K562 (cell line): Measurements from ENCODE around the gene AGO4. TPM values are rescaled to one million over a fixed set of nuclear protein-coding genes. Genes with fewer than 3 reads are reported as not detected.

Source experiments
- ATAC-seq: fragments of 200-7000 bp; cut with Tn5 transposase; 3 replicates; pipeline ENCODE4 v1.9.1; 2020; ENCODE audit warnings: moderate library complexity
- BruUV-seq: library from RNA; stranded (reverse); fragments of 400-500 nt; replicated peaks from 2 replicates; lab custom pipeline; 2021; lab: Mats Ljungman, UMichigan
- CTCF ChIA-PET: fragments of 300-600 bp; formaldehyde crosslinking; extraction: SDS; loops from one replicate; lab custom pipeline; 2021; ENCODE audit warnings: low intra/inter-chr PET ratio; lab: Yijun Ruan, JAX
- POLR2A ChIA-PET: fragments of 300-600, 350-650 bp; sonication (Branson Sonifier 250); formaldehyde crosslinking; extraction: SDS; loops from one replicate; lab custom pipeline; 2021; ENCODE audit warnings: antibody characterized with exemption, inconsistent platforms; lab: Yijun Ruan, JAX
- DNase-seq, 4 experiments: peaks; one replicate each; pipeline versions ENCODE4 v3.0.0 to v3.0.0-alpha.2; 2011 to 2018; ENCODE audit warnings: low spot score in 3 of 4, mixed read lengths in 3 of 4; ENCODE audit errors: extremely low read depth in 1 of 4
- FAIRE-seq: peaks from 2 replicates; lab custom pipeline; 2011; peaks lifted over from hg19 to GRCh38; lab: Jason Lieb, UNC
- H2AFZ ChIP-seq: 2 replicates; pipeline ENCODE4 v1.6.0; 2011; ENCODE audit warnings: low read depth, low read length, control low read depth, inconsistent platforms
- H3K27ac ChIP-seq: fragments of 200-600 bp; 3 replicates; pipeline ENCODE4 v1.8.0; 2011; ENCODE audit warnings: low read depth, mild to moderate bottlenecking, control low read depth, inconsistent platforms, low read length, moderate library complexity, mixed read lengths; ENCODE audit errors: extremely low read depth
- H3K27me3 ChIP-seq, 2 experiments: fragments of 300-600 bp in 1 of 2; 2 replicates in 1 of 2; 3 replicates in 1 of 2; pipeline versions ENCODE4 v1.6.0 to v1.8.0; 2011; ENCODE audit warnings: inconsistent platforms in 2 of 2, low read length in 2 of 2, mild to moderate bottlenecking in 1 of 2, mixed read lengths in 1 of 2, moderate library complexity in 1 of 2; ENCODE audit not compliant: control insufficient read depth in 2 of 2, insufficient read depth in 2 of 2
- H3K36me3 ChIP-seq: fragments of 300-600 bp; 3 replicates; pipeline ENCODE4 v1.8.0; 2011; ENCODE audit warnings: mild to moderate bottlenecking, low read length, inconsistent platforms; ENCODE audit not compliant: control insufficient read depth, insufficient read depth
- H3K4me1 ChIP-seq, 2 experiments: fragments of 200-600 bp in 1 of 2; replicated peaks in 1 of 2; 2 replicates in 1 of 2; 3 replicates in 1 of 2; pipeline versions ENCODE4 v1.5.1 to v1.8.0; 2011; ENCODE audit warnings: inconsistent platforms in 2 of 2, low read length in 2 of 2, mild to moderate bottlenecking in 1 of 2, mixed read lengths in 1 of 2, moderate library complexity in 1 of 2; ENCODE audit not compliant: control insufficient read depth in 2 of 2, insufficient read depth in 2 of 2
- H3K4me2 ChIP-seq: 2 replicates; pipeline ENCODE4 v1.6.1; 2011; ENCODE audit warnings: low read length, control low read depth, inconsistent platforms, mixed read lengths; ENCODE audit not compliant: insufficient read depth
- H3K4me3 ChIP-seq: fragments of 200-600 bp; sonication (generic), shearing (Covaris generic); 2 replicates; pipeline ENCODE4 v1.5.1; 2016; ENCODE audit warnings: control low read depth, inconsistent platforms
- H3K79me2 ChIP-seq: fragments of 200-600 bp; 3 replicates; pipeline ENCODE4 v1.8.0; 2011; ENCODE audit warnings: low read length, inconsistent platforms; ENCODE audit not compliant: control insufficient read depth, insufficient read depth
- H3K9ac ChIP-seq, 2 experiments: 2 replicates each; pipeline versions ENCODE4 v1.6.0 to v1.6.1; 2011; ENCODE audit warnings: low read depth in 2 of 2, low read length in 2 of 2, control low read depth in 1 of 2, inconsistent platforms in 1 of 2, mild to moderate bottlenecking in 1 of 2, mixed read lengths in 1 of 2; ENCODE audit not compliant: insufficient read depth in 1 of 2
- H3K9me1 ChIP-seq: one replicate; pipeline ENCODE4 v1.6.0; 2011; ENCODE audit warnings: inconsistent platforms, mild to moderate bottlenecking, low read length, moderate library complexity; ENCODE audit not compliant: control insufficient read depth, insufficient read depth
- H3K9me3 ChIP-seq: replicated peaks from 2 replicates; pipeline ENCODE4 v1.5.1; 2011; ENCODE audit warnings: low read depth, low read length, inconsistent platforms; ENCODE audit not compliant: control insufficient read depth, insufficient read depth
- H4K20me1 ChIP-seq: replicated peaks from 2 replicates; pipeline ENCODE4 v1.6.1; 2011; ENCODE audit warnings: low read length, inconsistent platforms, mixed read lengths; ENCODE audit not compliant: control insufficient read depth, insufficient read depth
- CEBPB ChIP-seq: fragments of 450-650 bp; IDR thresholded peaks from 2 replicates; pipeline ENCODE4 v1.6.1; 2016; ENCODE audit warnings: missing genetic modification characterization, missing compliant biosample characterization
- CXXC5 ChIP-seq: fragments of 250-450 bp; sonication (Bioruptor Pico); IDR thresholded peaks from 2 replicates; pipeline ENCODE4 v1.8.0; 2022; ENCODE audit warnings: inconsistent platforms, mild to moderate bottlenecking, moderate library complexity
- MYC ChIP-seq, 2 experiments: fragments of 250-450 bp in 1 of 2; sonication (Bioruptor Pico) in 1 of 2; IDR thresholded peaks; 2 replicates each; pipeline versions ENCODE4 v1.5.1 to v1.6.1; 2012 to 2021; ENCODE audit warnings: low read depth in 2 of 2, borderline replicate concordance in 1 of 2, improper control_type of control experiment in 1 of 2, low read length in 1 of 2, mild to moderate bottlenecking in 1 of 2, moderate library complexity in 1 of 2
- PYGO2 ChIP-seq: fragments of 450-650 bp; IDR thresholded peaks from 2 replicates; pipeline ENCODE4 v1.6.1; 2016; ENCODE audit warnings: mild to moderate bottlenecking, missing genetic modification characterization, moderate library complexity, missing compliant biosample characterization
- RHOXF2B ChIP-seq: fragments of 250-450 bp; sonication (Bioruptor Pico); conservative IDR thresholded peaks from 2 replicates; pipeline ENCODE4 v1.5.1; 2021
- SREBF2 ChIP-seq: sonication (generic); formaldehyde crosslinking; IDR thresholded peaks from 2 replicates; pipeline ENCODE4 v1.4.0; 2020; ENCODE audit warnings: mild to moderate bottlenecking, missing genetic modification reagents
- TAL1 ChIP-seq: fragments of 450-650 bp; IDR thresholded peaks from 2 replicates; pipeline ENCODE4 v1.6.1; 2016; ENCODE audit warnings: mild to moderate bottlenecking
- TFE3 ChIP-seq: fragments of 450-650 bp; formaldehyde crosslinking; IDR thresholded peaks from 2 replicates; pipeline ENCODE4 v1.4.0; 2020; ENCODE audit warnings: mild to moderate bottlenecking, mixed read lengths
- in situ Hi-C: fragments of 300-500 bp; cut with MboI; formaldehyde crosslinking; loops from 4 replicates; pipeline ENCODE4 v1.15.0; 2018; ENCODE audit warnings: inconsistent platforms, mixed read lengths
- intact Hi-C: fragments of 100-400 bp; cut with micrococcal nuclease; formaldehyde crosslinking; loops from 2 replicates; pipeline ENCODE4 v1.14.2; 2022
- polyA plus RNA-seq, 8 experiments: library from polyadenylated mRNA; depleted of rRNA in 4 of 8; stranded (reverse) in 5 of 8; unstranded in 3 of 8; fragments of >200 nt; fragmentation: Nextera tagmentation in 2 of 8; fragmentation: Illumina TruSeq in 1 of 8; extraction: Ambion mirVana in 2 of 8; extraction: Trizol in 1 of 8; gene quantifications; 2 replicates each; pipeline versions ENCODE4 v1.2.1 to v1.2.3, GENCODE V29; 2011 to 2014; ENCODE audit warnings: inconsistent platforms in 1 of 8, missing spikeins in 1 of 8
- total RNA-seq, 7 experiments: library from RNA; depleted of rRNA in 6 of 7; stranded (reverse); fragments of >200 nt in 6 of 7; fragmentation: Illumina TruSeq in 2 of 7; extraction: Trizol in 2 of 7; gene quantifications; 2 replicates each; pipeline versions ENCODE4 v1.2.1 to v1.2.3, GENCODE V29; 2011 to 2021; ENCODE audit warnings: low replicate concordance in 1 of 7

AGO4 gene
- total and polyA plus RNA-seq, 9 of the 15 experiments (the other 6 are each of a cell fraction or from before 2014, with no cell fraction given) = 1.3 to 10.5 (median 6.5) TPM

GRCh38 chr1:35763201-35763600 lies 44.6 kb upstream of the AGO4 start:
- intact Hi-C loops (no loop called here), in situ Hi-C loops (no loop called here)
- peaks cover 81% of the 10 kb centered on the region for H3K36me3 ChIP-seq
- H3K79me2 ChIP-seq = peaks cover 45% of the 10 kb centered on the region
- FAIRE-seq (no peak), DNase-seq (no peak), ATAC-seq (no peak)
- H4K20me1 ChIP-seq = no peaks in the 10 kb centered on the region
- no peak overlapping the region for H3K4me3 ChIP-seq
- no TSS peak for BruUV-seq
- no peak overlapping the region for H3K27ac ChIP-seq
- CTCF ChIA-PET = no interaction called here
- H3K4me1 ChIP-seq = peaks cover 2 to 3% of the 10 kb centered on the region in 2 experiments; a peak in 3 of 5 replicates
- POLR2A ChIA-PET = interaction anchor here (0.5 to 1.3 kb wide), 3 partner anchors 9 to 218 kb away, joined by 3 to 4 read pairs (median 3); no protein-coding TSS in a partner anchor
- no peak overlapping the region for H3K9ac ChIP-seq
- H3K4me2 ChIP-seq = no peak overlapping the region
- no peaks in the 10 kb centered on the region for H3K9me3 ChIP-seq
- TF ChIP-seq CEBPB (tag) = 0 out of 2 replicates have a peak, but pooled peaks have one; percentile 9
- TF ChIP-seq RHOXF2B (CRISPR knock-in tag) = no peak
- TF ChIP-seq TAL1 = no peak
- no peak for TF ChIP-seq MYC (IDR thresholded peaks at IDR 0.05; ENCODE audit: low read depth, low read length)
- no peak for TF ChIP-seq MYC (CRISPR knock-in tag; IDR thresholded peaks at IDR 0.05; ENCODE audit: borderline replicate concordance, low read depth)
- TF ChIP-seq SREBF2 (CRISPR knock-in tag) = no peak
- no peak for TF ChIP-seq CXXC5 (CRISPR knock-in tag)
- no peak for TF ChIP-seq TFE3 (CRISPR knock-in tag)
- TF ChIP-seq PYGO2 = no peak
- no peak overlapping the region for H2AFZ ChIP-seq
- no peaks in the 10 kb centered on the region for H3K9me1 ChIP-seq
- H3K27me3 ChIP-seq = no peaks in the 10 kb centered on the region
